ENCODE results near the gene RGMA.

GRCh38 chr15:93020976-93021772, 67.8 kb downstream of the RGMA start:
- TF ChIP-seq, protein P1, sequence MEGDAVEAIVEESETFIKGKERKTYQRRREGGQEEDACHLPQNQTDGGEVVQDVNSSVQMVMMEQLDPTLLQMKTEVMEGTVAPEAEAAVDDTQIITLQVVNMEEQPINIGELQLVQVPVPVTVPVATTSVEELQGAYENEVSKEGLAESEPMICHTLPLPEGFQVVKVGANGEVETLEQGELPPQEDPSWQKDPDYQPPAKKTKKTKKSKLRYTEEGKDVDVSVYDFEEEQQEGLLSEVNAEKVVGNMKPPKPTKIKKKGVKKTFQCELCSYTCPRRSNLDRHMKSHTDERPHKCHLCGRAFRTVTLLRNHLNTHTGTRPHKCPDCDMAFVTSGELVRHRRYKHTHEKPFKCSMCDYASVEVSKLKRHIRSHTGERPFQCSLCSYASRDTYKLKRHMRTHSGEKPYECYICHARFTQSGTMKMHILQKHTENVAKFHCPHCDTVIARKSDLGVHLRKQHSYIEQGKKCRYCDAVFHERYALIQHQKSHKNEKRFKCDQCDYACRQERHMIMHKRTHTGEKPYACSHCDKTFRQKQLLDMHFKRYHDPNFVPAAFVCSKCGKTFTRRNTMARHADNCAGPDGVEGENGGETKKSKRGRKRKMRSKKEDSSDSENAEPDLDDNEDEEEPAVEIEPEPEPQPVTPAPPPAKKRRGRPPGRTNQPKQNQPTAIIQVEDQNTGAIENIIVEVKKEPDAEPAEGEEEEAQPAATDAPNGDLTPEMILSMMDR (IDR thresholded peaks at IDR 0.05; ENCODE audit: poor library complexity) = no peak
- no peak for TF ChIP-seq EZH2 (IDR thresholded peaks at IDR 0.05; ENCODE audit: borderline replicate concordance)
